Common myeloid progenitor, CD34-positive (primary cell): Measurements from ENCODE around the gene NUDT3.

ENCODE experiments used
- CTCF ChIA-PET: fragments of 350-600 bp; sonication (Branson Sonifier 250); formaldehyde crosslinking; loops from one replicate; lab custom pipeline; 2021; ENCODE audit warnings: antibody characterized with exemption; lab: Charles Lee
- POLR2A ChIA-PET: fragments of 350-600 bp; sonication (Branson Sonifier 250); formaldehyde crosslinking; loops from one replicate; lab custom pipeline; 2021; ENCODE audit warnings: antibody characterized with exemption; lab: Charles Lee
- DNase-seq, 3 donors: peaks; one replicate each; pipeline versions ENCODE4 v3.0.0 to v3.0.0-alpha.2; 2013
- H3K27ac ChIP-seq, 2 experiments: 1 replicate in 1 of 2; 2 replicates in 1 of 2; pipeline ENCODE4 v1.7.0; 2013; ENCODE audit warnings: inconsistent platforms in 2 of 2, low read length in 2 of 2, mild to moderate bottlenecking in 2 of 2, low read depth in 1 of 2, moderate library complexity in 1 of 2; ENCODE audit not compliant: severe bottlenecking in 2 of 2, insufficient read depth in 1 of 2, poor library complexity in 1 of 2
- H3K27me3 ChIP-seq, 5 experiments: replicated peaks in 2 of 5; 1 replicate in 3 of 5; 2 replicates in 2 of 5; pipeline versions ENCODE4 v1.6.1 to v1.7.0; 2013; ENCODE audit warnings: low read length in 4 of 5, mild to moderate bottlenecking in 2 of 5, moderate library complexity in 2 of 5, inconsistent platforms in 1 of 5; ENCODE audit not compliant: insufficient read depth in 5 of 5, control insufficient read depth in 4 of 5
- H3K36me3 ChIP-seq, 4 experiments: 1 replicate in 2 of 4; 2 replicates in 2 of 4; pipeline versions ENCODE4 v1.6.1 to v1.7.0; 2013; ENCODE audit warnings: low read length in 3 of 4, control low read depth in 1 of 4, mild to moderate bottlenecking in 1 of 4; ENCODE audit not compliant: control insufficient read depth in 4 of 4, insufficient read depth in 4 of 4
- H3K4me1 ChIP-seq, 4 experiments: 1 replicate in 3 of 4; 2 replicates in 1 of 4; pipeline versions ENCODE4 v1.6.1 to v1.7.1; 2013; ENCODE audit warnings: low read length in 3 of 4, mild to moderate bottlenecking in 3 of 4, control low read depth in 1 of 4, inconsistent platforms in 1 of 4, moderate library complexity in 1 of 4; ENCODE audit not compliant: control insufficient read depth in 4 of 4, insufficient read depth in 4 of 4; ENCODE audit errors: control extremely low read depth in 1 of 4
- H3K4me3 ChIP-seq, 7 experiments: 1 replicate in 4 of 7; 2 replicates in 3 of 7; pipeline versions ENCODE4 v1.5.1 to v1.7.0; 2013; ENCODE audit warnings: mild to moderate bottlenecking in 7 of 7, low read length in 6 of 7, moderate library complexity in 6 of 7, inconsistent platforms in 2 of 7, low read depth in 2 of 7, control low read depth in 1 of 7; ENCODE audit not compliant: insufficient read depth in 4 of 7, control insufficient read depth in 1 of 7; ENCODE audit errors: extremely low read depth in 1 of 7
- H3K9me3 ChIP-seq, 5 experiments: 1 replicate in 4 of 5; 2 replicates in 1 of 5; pipeline versions ENCODE4 v1.6.1 to v1.7.1; 2013; ENCODE audit warnings: low read length in 4 of 5, mild to moderate bottlenecking in 2 of 5, inconsistent platforms in 1 of 5, low read depth in 1 of 5, moderate library complexity in 1 of 5; ENCODE audit not compliant: control insufficient read depth in 4 of 5, insufficient read depth in 2 of 5; ENCODE audit errors: control extremely low read depth in 1 of 5
- WGBS: methylation state at CpG from one replicate; pipeline ENCODE4 v1.1.5; 2013; ENCODE audit not compliant: insufficient coverage; 5-methylcytosine and 5-hydroxymethylcytosine counted together

NUDT3 gene

DNA sequence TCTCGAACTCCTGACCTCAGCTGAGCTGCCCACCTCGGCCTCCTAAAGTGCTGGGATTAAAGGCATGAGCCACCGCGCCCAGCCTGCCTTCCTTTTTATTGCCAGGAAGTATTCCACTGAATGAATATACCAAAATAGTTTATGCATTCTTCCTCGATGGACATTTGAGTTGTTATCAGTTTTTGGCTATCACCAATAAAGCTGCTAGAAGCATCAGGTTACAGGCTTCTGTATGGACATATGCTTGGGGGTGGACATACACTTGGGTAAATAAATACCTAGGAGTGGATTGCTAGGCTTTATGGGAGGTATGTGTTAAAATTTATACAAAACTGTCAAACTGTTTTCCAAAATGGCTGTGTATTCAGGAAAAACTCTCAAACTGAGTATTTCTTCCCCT, 43.4 kb upstream of the NUDT3 start:
- Histone ChIP-seq H3K9me3 (peaks cover 0 to 5% (median 0%) of the 10 kb centered on the region in 5 experiments), H3K4me1 (no peaks in the 10 kb centered on the region), H3K36me3 (no peaks in the 10 kb centered on the region), H3K27me3 (no peaks in the 10 kb centered on the region), H3K4me3 (no peak overlapping the region), H3K27ac (no peak overlapping the region)
- DNase-seq: no peak
- WGBS: 100% methylated on average over 2 of the region's 5 CpGs
- ChIA-PET POLR2A (no interaction called here), CTCF (interaction anchor here (1.3 kb wide), 1 partner anchor 21 kb away, joined by 6 read pairs; no protein-coding TSS in a partner anchor)

DNA sequence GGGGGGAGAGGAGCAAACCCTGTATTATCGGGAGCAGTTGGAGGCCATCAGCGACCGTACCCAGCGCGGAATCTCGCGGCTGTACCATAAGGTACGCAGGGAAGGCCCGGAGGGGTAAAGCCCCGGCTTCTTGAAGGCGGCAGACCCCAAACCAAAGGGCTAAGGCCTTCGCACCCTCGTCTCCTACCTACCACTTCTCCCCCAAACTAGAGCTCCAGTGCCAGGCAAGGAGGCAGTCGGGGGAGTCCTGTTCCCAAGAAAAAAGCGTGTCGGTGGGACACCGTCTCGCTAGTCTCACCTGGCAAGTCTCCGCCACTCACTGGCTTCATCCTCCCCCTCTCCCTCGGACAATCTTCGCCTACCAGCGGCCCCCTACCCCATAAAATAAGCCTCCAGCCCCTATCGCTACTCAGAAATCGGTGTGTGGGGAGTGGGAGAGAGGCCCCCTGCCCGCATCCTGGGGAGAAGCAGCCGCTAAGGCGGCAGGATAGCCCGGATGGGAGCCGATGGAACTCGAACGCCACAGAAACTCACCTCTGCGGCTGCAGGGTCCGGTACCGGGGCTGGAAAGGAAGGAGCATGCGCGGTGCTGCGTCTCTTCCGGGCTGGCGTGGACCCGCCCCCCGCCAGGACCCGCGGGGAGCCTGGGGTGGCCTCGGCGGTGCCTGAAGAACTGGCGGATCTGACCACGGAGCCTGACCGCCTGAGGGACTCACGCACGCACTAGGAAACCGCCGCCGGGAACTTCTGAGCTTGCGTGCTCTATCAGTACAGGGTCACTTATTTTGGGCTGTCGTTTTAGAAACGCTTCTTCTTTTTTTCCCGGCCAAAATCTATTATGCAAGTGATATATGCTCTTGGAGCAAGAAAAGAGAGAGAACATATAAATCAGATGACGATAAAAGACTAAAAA, 33.3 kb upstream of the NUDT3 start, which contains the start of gene RPS10:
RPS10 (minus strand) TSS at position 572 of the 913 bp plus-strand sequence. CDS start 848 bp downstream, outside the sequence.
- Histone ChIP-seq H3K4me3 (peak within 1 kb of the TSS; percentile 71 to 99 (median 88)), H3K36me3 (peaks cover 20 to 40% (median 33%) of the 10 kb centered on the region in 4 experiments), H3K9me3 (no peaks in the 10 kb centered on the region), H3K27me3 (no peaks in the 10 kb centered on the region), H3K4me1 (peaks cover 0 to 21% (median 14%) of the 10 kb centered on the region in 4 experiments), H3K27ac (peak within 1 kb of the TSS; percentile 89 to 96)
- ChIA-PET POLR2A (interaction anchor here (0.5 to 2.4 kb wide), 3 partner anchors 11 to 322 kb away, joined by 3 to 7 read pairs (median 3); partner anchors contain the start of gene HMGA1), CTCF (interaction anchor here (0.6 to 3.8 kb wide), 4 partner anchors 10 to 184 kb away, joined by 3 to 26 read pairs (median 4); no protein-coding TSS in a partner anchor)
- WGBS: 0% methylated on average over 40 of the region's 58 CpGs
- DNase-seq: peak; percentile 89 to 92 (median 91)

DNA sequence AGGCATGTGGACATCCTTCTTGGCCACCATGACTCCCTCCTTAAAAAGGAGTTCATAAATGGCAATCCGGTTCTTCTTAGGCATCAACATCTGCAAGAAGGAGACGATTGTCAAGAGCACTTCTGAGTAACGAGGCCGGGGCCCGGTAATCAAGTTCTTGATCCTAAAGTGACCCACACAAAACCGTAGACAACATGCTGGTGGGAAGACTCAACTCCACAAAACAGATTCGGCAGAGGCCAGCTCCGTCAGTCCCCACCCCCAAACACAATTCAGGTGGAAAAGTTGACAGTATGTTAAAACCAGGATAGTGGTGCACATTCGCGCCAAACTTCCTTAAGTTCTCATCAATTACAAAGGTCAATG, 32.6 kb upstream of the NUDT3 start:
- no peaks in the 10 kb centered on the region for H3K9me3 ChIP-seq
- no peaks in the 10 kb centered on the region for H3K27me3 ChIP-seq
- peaks cover 20 to 45% (median 39%) of the 10 kb centered on the region in 4 experiments for H3K36me3 ChIP-seq
- 18% methylated on average over 9 of the region's 10 CpGs for WGBS
- peak overlapping the region; percentile 89 to 96 for H3K27ac ChIP-seq
- POLR2A ChIA-PET: interaction anchor here (2.4 kb wide), 1 partner anchor 10 kb away, joined by 7 read pairs; no protein-coding TSS in a partner anchor
- no peak for DNase-seq
- peaks cover 0 to 21% (median 14%) of the 10 kb centered on the region in 4 experiments for H3K4me1 ChIP-seq
- CTCF ChIA-PET: interaction anchor here (0.8 to 3.8 kb wide), 4 partner anchors 10 to 175 kb away, joined by 3 to 26 read pairs (median 4); no protein-coding TSS in a partner anchor
- H3K4me3 ChIP-seq: peak overlapping the region; percentile 71 to 99 (median 88)

DNA sequence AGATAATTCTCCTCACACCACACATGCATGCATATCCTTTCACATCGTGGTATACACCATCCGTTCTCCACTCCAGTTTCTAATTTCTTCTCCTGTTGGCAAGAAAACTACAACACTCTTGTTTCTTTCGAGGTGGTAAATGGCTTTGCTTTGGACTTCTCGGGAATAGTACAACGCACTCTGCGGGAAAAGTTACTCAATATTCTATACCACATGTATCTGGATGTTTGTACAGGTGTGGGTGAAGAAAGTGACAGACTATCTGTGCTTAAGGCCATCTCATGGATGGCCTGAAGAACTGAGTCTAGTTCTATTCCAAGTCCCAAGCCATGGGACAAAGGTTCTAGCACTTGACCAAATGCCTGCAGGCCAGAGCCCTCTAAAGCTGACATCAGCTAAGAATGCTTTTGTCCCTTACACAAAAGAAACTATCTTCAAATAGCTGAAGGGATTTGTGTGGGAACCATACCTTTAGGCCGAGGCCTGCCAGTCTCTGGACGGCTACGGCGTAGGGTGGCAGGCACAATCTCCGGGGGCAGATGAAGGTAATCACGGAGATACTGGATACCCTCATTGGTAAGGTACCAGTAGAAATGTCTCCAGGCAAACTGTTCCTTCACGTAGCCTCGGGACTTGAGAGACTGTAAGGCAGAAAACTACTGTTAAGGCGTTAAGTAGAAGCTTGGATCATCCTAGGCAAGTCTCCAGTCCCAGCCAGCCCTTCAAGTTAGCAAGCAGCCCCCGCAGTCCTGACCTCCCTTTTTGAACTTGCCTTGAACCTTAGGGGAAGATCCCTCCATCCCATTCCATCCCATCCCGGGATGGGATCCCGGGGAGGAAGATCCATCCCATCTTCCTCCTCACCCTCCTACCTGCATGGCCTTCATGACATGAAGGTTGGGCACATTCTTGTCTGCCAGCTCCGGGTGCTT, 32.0 kb upstream of the NUDT3 start:
- Histone ChIP-seq H3K4me1 (peaks cover 0 to 21% (median 14%) of the 10 kb centered on the region in 4 experiments), H3K27ac (peak overlapping the region; percentile 89 to 96), H3K36me3 (peaks cover 20 to 50% (median 45%) of the 10 kb centered on the region in 4 experiments), H3K27me3 (no peaks in the 10 kb centered on the region), H3K9me3 (no peaks in the 10 kb centered on the region), H3K4me3 (peak overlapping the region in 6 of 7 experiments; percentile 71 to 99 (median 89))
- POLR2A ChIA-PET: interaction anchor here (2.4 kb wide), 1 partner anchor 9 kb away, joined by 7 read pairs; no protein-coding TSS in a partner anchor
- CTCF ChIA-PET: interaction anchor here (0.8 to 3.8 kb wide), 8 partner anchors 9 to 261 kb away, joined by 3 to 26 read pairs (median 4); no protein-coding TSS in a partner anchor
- WGBS: 91% methylated on average over 11 of the region's 19 CpGs
- no peak for DNase-seq

DNA sequence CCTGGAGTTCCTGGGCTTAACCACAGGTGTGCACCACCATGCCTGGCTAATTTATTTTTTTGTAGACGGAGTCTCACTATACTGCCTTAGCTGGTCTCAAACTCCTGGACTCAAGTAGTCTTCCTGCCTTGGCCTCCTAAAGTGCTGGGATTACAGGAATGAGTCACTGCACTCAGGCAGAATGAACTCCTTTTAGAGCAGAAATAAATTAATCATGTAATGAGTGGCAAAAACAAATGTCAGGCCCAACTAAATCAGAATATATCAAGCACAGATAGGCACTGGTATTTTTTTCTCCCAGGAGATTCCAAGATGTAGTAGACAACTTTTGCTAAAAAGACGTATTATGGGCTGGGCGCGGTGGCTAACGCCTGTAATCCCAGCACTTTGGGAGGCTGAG, 30.8 kb upstream of the NUDT3 start:
- POLR2A ChIA-PET: no interaction called here

DNA sequence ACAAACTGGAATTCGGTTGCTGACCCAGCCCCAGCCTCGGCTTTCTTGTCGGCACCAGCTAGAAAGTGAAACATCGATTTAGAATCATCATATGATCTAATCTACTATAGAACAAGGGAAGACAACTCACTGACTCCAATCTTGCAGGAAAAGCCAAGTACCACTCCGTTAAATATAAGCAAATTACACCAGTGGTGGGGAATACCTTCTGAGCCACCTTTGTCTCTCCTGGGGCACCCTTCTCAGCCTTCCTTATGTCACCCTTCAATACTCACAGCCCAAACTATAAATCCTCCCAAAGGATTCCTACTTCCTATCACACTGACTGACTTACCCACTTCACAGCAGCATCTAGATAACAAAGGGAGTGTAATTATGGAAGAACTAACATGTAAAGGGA, 25.9 kb upstream of the NUDT3 start:
- Histone ChIP-seq H3K9me3 (no peaks in the 10 kb centered on the region), H3K27me3 (no peaks in the 10 kb centered on the region), H3K4me1 (peaks cover 0 to 6% (median 2%) of the 10 kb centered on the region in 4 experiments), H3K4me3 (no peak overlapping the region), H3K27ac (no peak overlapping the region), H3K36me3 (peaks cover 23 to 78% (median 58%) of the 10 kb centered on the region in 4 experiments)
- ChIA-PET POLR2A (no interaction called here), CTCF (interaction anchor here (8.8 to 9.0 kb wide), 2 partner anchors 170 to 223 kb away, joined by 68 to 139 read pairs; partner anchors contain the start of gene SMIM29)
- DNase-seq: no peak
- WGBS: 93% methylated on average over 4 of the region's 5 CpGs

More for the DNA sequence above, 30.8 kb upstream of the NUDT3 start:
- DNase-seq: peak in 1 of 3 donors; percentile 13
- H3K36me3 ChIP-seq: peaks cover 25 to 57% (median 51%) of the 10 kb centered on the region in 4 experiments
- H3K9me3 ChIP-seq: no peaks in the 10 kb centered on the region
- no peaks in the 10 kb centered on the region for H3K27me3 ChIP-seq
- peak overlapping the region in 1 of 2 experiments; percentile 96 for H3K27ac ChIP-seq
- H3K4me3 ChIP-seq: no peak overlapping the region
- 86% methylated on average over 4 of the region's 5 CpGs for WGBS
- H3K4me1 ChIP-seq: peaks cover 0 to 21% (median 14%) of the 10 kb centered on the region in 4 experiments
- CTCF ChIA-PET: interaction anchor here (0.8 to 3.8 kb wide), 5 partner anchors 8 to 260 kb away, joined by 3 to 26 read pairs (median 4); no protein-coding TSS in a partner anchor
